GM21381 (cell line): ENCODE data around the gene LGSN.
"Not testable (repeated sequence)": the region's sequence is repeated elsewhere in the genome, so short reads cannot be mapped to it uniquely, and the experiment has no call there.

Experiments
- ATAC-seq: cut with Tn5 transposase; IDR thresholded peaks from one replicate; pipeline ENCODE4 v1.9.1; 2021; ENCODE audit warnings: mild to moderate bottlenecking, moderate library complexity; ENCODE audit not compliant: unreplicated experiment

The LGSN gene

DNA sequence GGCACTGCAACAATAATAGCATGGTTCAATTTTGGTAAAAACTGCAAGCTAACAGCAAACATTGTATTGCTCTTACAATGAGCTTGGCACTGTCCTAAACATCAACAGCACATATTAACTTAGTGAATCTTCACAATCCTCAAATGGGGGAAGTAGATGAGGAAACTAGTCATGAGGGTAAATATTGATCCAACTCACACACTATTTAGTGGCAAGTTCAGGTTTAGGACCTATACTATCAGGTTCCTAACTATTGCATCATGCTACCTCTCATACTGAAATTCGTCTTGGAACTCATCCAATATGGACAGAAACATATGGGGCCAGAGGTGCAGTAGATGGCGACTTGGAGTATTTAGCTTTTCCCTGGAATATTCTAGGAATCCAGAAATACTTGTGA is 74.4 kb downstream of the LGSN start:
- ATAC-seq = no peak

DNA sequence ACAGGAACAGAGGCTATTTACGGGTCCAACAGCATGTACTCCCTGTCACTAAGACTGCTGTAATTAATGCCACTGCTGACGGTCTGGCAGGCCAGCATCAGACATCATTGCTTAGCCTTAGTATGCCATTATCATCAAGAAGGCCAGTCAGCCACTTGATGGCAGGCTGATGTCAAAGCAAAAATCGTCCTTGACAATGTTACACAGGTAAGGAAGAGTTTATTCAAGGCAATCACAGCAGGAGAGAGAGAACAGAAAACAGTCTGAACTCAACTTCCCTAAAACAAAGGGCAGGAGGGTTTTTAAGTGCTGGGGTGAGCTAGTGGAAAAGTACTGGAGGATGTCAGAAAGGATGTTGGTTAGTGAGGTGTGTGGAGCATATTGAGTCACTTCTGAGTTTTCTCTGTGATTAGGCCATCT is 83.4 kb downstream of the LGSN start:
- no peak for ATAC-seq

DNA sequence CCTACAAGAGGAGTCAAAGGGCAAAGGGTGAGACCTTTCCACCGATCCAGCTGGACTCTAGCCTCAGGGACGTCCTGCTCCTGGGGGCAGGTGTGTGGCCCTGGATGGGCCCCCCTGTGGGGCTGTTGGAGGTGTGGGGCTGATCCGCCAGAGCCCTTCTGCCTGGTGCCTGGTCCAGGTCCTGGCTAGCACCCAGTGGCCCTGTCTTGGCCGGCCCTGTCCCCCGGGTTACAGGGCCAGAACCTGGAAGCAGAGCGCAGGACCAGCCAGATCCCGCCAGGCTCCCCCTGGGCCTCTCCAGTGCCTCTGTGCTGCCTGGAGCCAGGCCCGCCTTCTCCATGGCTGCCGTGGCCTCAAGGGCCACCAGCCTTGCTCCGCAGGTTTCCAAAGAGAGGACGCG is 89.3 kb downstream of the LGSN start:
- not testable (repeated sequence) for ATAC-seq

DNA sequence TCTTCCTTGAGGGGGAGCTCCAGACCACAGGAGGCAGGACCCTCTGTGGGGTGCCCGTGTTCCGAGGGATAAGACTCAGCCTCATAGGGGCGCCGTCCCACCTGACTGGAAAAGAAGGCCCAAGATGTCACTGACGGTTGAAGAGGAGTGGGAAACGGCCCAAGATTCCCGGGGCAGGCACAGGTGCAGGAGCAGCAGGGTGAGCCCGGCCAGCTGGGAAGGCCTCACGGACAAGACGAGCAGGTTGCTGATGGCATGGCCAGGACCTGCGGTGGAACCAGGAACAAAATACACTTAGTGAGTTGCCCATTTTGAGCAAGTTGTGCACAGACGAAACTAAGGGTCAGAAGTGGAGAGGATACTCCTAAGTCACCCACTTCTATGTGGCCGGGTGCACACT is 89.8 kb downstream of the LGSN start:
- ATAC-seq = not testable (repeated sequence)

DNA sequence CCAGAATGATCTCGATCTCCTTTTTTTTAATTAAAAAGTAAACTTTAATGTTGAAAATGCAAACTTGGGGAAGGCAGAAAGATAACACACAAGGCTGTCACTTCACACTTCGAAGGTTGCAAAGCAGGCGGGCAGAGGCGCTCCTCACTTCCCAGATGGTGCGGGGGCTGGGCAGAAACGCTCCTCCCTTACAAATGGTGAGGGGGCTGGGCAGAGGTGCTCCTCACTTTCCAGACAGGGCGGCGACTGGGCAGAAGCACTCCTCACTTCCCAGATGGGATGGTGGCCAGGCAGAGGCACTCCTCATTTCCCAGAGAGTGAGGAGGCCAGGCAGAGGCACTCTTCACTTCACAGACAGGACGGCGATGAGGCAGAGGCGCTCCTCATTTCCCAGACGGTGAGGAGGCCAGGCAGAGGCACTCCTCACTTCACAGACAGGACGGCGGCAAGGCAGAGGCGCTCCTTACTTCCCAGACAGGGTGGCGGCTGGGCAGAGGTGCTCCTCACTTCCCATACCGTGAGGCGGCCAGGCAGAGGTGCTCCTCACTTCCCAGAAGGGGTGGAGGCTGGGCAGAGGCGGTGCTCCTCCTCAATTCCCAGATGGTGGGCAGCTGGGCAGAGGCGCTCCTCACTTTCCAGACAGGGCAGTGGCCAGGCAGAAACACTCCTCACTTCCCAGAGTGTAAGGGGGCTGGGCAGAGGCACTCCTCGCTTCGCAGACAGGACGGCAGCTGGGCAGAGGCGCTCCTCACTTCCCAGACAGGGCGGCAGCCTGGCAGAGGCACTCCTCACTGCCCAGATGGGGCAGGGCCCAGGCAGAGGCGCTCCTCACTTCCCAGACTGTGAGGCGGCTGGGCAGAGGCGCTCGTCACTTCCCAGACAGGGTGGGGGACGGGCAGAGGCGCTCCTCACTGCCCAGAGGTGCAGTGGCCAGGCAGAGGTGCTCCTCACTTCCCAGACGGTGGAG is 91.6 kb downstream of the LGSN start:
- not testable (repeated sequence) for ATAC-seq

DNA sequence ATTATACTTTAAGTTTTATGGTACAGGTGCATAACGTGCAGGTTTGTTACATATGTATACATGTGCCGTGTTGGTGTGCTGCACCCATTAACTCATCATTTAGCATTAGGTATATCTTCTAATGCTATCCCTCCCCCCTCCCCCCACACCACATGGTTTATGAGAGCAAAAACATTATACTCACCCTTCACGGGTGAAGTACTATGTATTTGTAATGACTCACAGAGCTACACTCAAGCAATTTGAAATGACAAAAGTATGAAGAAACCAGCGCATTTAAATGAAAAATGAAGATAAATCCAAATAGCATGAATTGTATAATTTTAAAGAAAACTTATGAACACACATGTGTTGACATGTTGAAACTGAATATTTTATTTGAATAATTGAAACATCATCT is 93.8 kb downstream of the LGSN start:
- ATAC-seq = not testable (repeated sequence)
